Measurements from ENCODE around the gene RPH3AL.

DNA sequence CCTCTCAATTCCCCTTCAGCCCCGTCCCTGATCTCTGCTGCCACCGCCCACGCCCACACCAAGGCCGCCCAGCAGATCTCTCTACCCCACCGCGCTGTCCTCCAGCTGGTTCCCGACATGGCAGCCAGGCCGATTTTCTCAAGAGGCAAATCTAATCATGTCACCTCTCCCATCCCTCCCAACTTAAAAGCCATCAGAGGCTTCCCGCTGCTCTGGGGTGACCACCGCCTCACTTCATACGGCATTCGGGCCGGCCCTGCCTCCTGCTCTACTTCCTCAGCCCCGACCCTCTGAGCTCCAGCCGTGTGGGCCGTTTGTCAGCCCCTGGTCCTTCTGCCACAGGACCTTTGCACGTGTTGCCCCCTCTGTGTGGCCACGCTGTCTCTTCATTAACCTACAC lies 63.2 kb downstream of the RPH3AL start:
- TF ChIP-seq, protein P1, sequence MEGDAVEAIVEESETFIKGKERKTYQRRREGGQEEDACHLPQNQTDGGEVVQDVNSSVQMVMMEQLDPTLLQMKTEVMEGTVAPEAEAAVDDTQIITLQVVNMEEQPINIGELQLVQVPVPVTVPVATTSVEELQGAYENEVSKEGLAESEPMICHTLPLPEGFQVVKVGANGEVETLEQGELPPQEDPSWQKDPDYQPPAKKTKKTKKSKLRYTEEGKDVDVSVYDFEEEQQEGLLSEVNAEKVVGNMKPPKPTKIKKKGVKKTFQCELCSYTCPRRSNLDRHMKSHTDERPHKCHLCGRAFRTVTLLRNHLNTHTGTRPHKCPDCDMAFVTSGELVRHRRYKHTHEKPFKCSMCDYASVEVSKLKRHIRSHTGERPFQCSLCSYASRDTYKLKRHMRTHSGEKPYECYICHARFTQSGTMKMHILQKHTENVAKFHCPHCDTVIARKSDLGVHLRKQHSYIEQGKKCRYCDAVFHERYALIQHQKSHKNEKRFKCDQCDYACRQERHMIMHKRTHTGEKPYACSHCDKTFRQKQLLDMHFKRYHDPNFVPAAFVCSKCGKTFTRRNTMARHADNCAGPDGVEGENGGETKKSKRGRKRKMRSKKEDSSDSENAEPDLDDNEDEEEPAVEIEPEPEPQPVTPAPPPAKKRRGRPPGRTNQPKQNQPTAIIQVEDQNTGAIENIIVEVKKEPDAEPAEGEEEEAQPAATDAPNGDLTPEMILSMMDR (IDR thresholded peaks at IDR 0.05): no peak
- TF ChIP-seq POLR2A (IDR thresholded peaks at IDR 0.05): no peak
- TF ChIP-seq POLR2AphosphoS5 (IDR thresholded peaks at IDR 0.05): no peak
- TF ChIP-seq EP300 (IDR thresholded peaks at IDR 0.05): no peak

Measured in gastroesophageal sphincter (tissue), 3 donors.